ENCODE results near the gene EFNA3.

EFNA3 gene

GRCh38 chr1:155121249-155121648 lies 42.6 kb downstream of the EFNA3 start:
- no peak for DNase-seq (ENCODE audit: extremely low read depth, low read depth)
- TF ChIP-seq CTCF (IDR thresholded peaks at IDR 0.05; ENCODE audit: low read depth, low read length, missing control alignments) = no peak
- no peak overlapping the region for H3K4me3 ChIP-seq (replicated peaks; ENCODE audit: low read depth, low read length)

GRCh38 chr1:155122308-155122707 lies 43.7 kb downstream of the EFNA3 start:
- DNase-seq (ENCODE audit: extremely low read depth, low read depth) = no peak
- TF ChIP-seq CTCF (IDR thresholded peaks at IDR 0.05; ENCODE audit: low read depth, low read length, missing control alignments) = no peak
- no peak overlapping the region for H3K4me3 ChIP-seq (replicated peaks; ENCODE audit: low read depth, low read length)

- no peak for DNase-seq (ENCODE audit: extremely low read depth, low read depth)
- H3K4me3 ChIP-seq (replicated peaks; ENCODE audit: low read depth, low read length) = no peak overlapping the region
- TF ChIP-seq CTCF (IDR thresholded peaks at IDR 0.05; ENCODE audit: low read depth, low read length, missing control alignments) = no peak
Measured at GRCh38 chr1:155123801-155124200, 45.2 kb downstream of the EFNA3 start.

GRCh38 chr1:155124503-155125463 lies 46.1 kb downstream of the EFNA3 start:
- no peak for TF ChIP-seq CTCF (IDR thresholded peaks at IDR 0.05; ENCODE audit: low read depth, low read length, missing control alignments)
- no peak for DNase-seq (ENCODE audit: extremely low read depth, low read depth)
- no peak overlapping the region for H3K4me3 ChIP-seq (replicated peaks; ENCODE audit: low read depth, low read length)

- H3K4me3 ChIP-seq (replicated peaks; ENCODE audit: low read depth, low read length) = no peak overlapping the region
- TF ChIP-seq CTCF (IDR thresholded peaks at IDR 0.05; ENCODE audit: low read depth, low read length, missing control alignments) = no peak
- no peak for DNase-seq (ENCODE audit: extremely low read depth, low read depth)
Measured at GRCh38 chr1:155125511-155125945, 46.9 kb downstream of the EFNA3 start.

- H3K4me3 ChIP-seq (replicated peaks; ENCODE audit: low read depth, low read length) = no peak overlapping the region; the same call in 1 of the 2 replicates
- no peak for TF ChIP-seq CTCF (IDR thresholded peaks at IDR 0.05; ENCODE audit: low read depth, low read length, missing control alignments)
- no peak for DNase-seq (ENCODE audit: extremely low read depth, low read depth)
Measured at GRCh38 chr1:155125946-155126555, 47.4 kb downstream of the EFNA3 start.

Data from HFF-Myc (cell line).